ENCODE data around the gene PTPRR. TPM values are rescaled to one million over a fixed set of nuclear protein-coding genes. Genes with fewer than 3 reads are reported as not detected.
"Not testable (repeated sequence)": the region's sequence is repeated elsewhere in the genome, so short reads cannot be mapped to it uniquely, and the experiment has no call there.

Gene PTPRR
- total and polyA plus RNA-seq, 3 experiments from 2014 or later = not detected

DNA sequence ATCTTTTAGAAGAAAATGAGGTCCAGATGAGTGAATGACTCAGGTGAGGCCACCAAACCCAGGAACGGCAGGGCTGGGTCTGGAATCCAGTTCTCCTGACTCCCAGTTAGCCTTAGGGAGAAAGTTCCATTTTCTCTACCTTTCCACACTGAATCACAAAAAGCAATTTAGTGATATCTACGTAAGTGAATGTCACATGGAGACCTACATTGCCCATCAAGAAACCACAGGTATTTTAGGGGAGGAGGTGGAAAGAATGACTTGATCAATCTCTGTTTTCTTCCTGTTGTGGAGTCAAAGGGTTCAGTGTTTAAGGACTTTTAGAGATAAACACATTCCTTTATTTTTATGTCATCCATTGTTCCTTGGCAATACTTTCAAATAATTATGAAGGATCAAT is 176.4 kb downstream of the PTPRR start:
- H3K4me3 Mint-ChIP-seq = no peak overlapping the region
- H3K9me3 Mint-ChIP-seq = peaks cover 0 to 2% (median 0%) of the 10 kb centered on the region in 5 donors
- H3K27ac Mint-ChIP-seq = no peak overlapping the region
- H3K36me3 Mint-ChIP-seq = no peaks in the 10 kb centered on the region
- Histone ChIP-seq H3K27me3 (ENCODE audit: insufficient read depth, low read length, poor library complexity, severe bottlenecking) (no peaks in the 10 kb centered on the region), H3K4me3 (ENCODE audit: low read length) (no peak overlapping the region), H3K27ac (ENCODE audit: low read depth, low read length) (no peak overlapping the region), H3K9me3 (ENCODE audit: low read length) (no peaks in the 10 kb centered on the region), H3K4me1 (ENCODE audit: insufficient read depth, low read length) (no peaks in the 10 kb centered on the region), H3K36me3 (ENCODE audit: insufficient read depth, low read length) (no peaks in the 10 kb centered on the region)
- ChIA-PET CTCF (no interaction called here), POLR2A (no interaction called here)
- no peaks in the 10 kb centered on the region for H3K4me1 Mint-ChIP-seq
- H3K27me3 Mint-ChIP-seq = peaks cover 4 to 5% of the 10 kb centered on the region in 2 donors
- no peak for DNase-seq

DNA sequence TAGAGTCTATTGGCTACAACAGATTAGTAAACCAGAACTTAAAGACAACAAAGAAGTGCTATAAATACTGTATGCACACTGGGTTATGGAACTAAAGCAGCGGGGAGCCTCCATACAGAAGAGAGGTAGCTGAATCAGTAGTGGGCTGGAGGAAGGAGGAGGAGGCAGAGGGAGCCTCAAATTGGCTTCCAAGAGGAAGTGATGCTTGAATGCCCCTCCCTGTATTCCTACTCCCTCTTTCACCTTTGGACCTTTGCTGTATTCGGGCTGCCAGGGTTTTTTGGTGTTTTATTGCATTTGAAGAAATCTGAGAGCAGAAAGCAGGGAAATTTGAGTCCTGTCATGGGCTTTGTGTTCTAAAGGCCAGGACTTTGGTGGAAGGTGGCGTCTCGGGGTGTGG is 179.3 kb downstream of the PTPRR start:
- Mint-ChIP-seq H3K9me3 (peaks cover 0 to 2% (median 0%) of the 10 kb centered on the region in 5 donors), H3K36me3 (no peaks in the 10 kb centered on the region), H3K4me3 (no peak overlapping the region), H3K27me3 (peaks cover 5 to 8% of the 10 kb centered on the region in 2 donors), H3K27ac (no peak overlapping the region), H3K4me1 (no peaks in the 10 kb centered on the region)
- Histone ChIP-seq H3K36me3 (ENCODE audit: insufficient read depth, low read length) (no peaks in the 10 kb centered on the region), H3K27me3 (ENCODE audit: insufficient read depth, low read length, poor library complexity, severe bottlenecking) (no peaks in the 10 kb centered on the region), H3K27ac (ENCODE audit: low read depth, low read length) (no peak overlapping the region), H3K4me1 (ENCODE audit: insufficient read depth, low read length) (no peaks in the 10 kb centered on the region), H3K4me3 (ENCODE audit: low read length) (no peak overlapping the region), H3K9me3 (ENCODE audit: low read length) (no peaks in the 10 kb centered on the region)
- CTCF ChIA-PET = interaction anchor here (1.2 kb wide), 1 partner anchor 9 kb away, joined by 3 read pairs; no protein-coding TSS in a partner anchor
- DNase-seq = no peak
- POLR2A ChIA-PET = no interaction called here

DNA sequence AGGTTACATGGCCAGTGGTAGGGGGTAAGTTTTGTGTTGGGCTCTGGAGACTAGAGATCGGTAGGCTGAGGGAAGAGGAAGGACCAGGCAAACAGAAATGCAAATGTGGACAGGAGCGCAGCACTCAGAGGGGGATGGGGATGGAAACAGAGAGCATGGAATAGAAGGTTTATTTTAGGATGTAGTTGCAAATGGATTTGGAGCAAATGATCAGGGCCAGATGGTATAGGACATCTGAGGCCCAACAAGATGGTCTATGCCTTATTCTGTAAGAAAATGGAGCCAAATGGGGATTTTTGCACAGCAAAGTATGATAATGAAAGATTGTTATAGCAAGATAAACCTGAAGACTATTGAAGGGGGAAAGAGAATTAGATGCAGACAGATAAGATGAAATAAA is 180.8 kb downstream of the PTPRR start:
- Histone ChIP-seq H3K27me3 (ENCODE audit: insufficient read depth, low read length, poor library complexity, severe bottlenecking) (no peaks in the 10 kb centered on the region), H3K36me3 (ENCODE audit: insufficient read depth, low read length) (no peaks in the 10 kb centered on the region), H3K27ac (ENCODE audit: low read depth, low read length) (no peak overlapping the region), H3K4me1 (ENCODE audit: insufficient read depth, low read length) (no peaks in the 10 kb centered on the region), H3K4me3 (ENCODE audit: low read length) (no peak overlapping the region), H3K9me3 (ENCODE audit: low read length) (no peaks in the 10 kb centered on the region)
- ChIA-PET POLR2A (no interaction called here), CTCF (no interaction called here)
- Mint-ChIP-seq H3K27me3 (peaks cover 5 to 8% of the 10 kb centered on the region in 2 donors), H3K36me3 (no peaks in the 10 kb centered on the region), H3K27ac (no peak overlapping the region), H3K9me3 (peaks cover 0 to 2% (median 0%) of the 10 kb centered on the region in 5 donors), H3K4me3 (no peak overlapping the region), H3K4me1 (no peaks in the 10 kb centered on the region)
- DNase-seq = no peak

DNA sequence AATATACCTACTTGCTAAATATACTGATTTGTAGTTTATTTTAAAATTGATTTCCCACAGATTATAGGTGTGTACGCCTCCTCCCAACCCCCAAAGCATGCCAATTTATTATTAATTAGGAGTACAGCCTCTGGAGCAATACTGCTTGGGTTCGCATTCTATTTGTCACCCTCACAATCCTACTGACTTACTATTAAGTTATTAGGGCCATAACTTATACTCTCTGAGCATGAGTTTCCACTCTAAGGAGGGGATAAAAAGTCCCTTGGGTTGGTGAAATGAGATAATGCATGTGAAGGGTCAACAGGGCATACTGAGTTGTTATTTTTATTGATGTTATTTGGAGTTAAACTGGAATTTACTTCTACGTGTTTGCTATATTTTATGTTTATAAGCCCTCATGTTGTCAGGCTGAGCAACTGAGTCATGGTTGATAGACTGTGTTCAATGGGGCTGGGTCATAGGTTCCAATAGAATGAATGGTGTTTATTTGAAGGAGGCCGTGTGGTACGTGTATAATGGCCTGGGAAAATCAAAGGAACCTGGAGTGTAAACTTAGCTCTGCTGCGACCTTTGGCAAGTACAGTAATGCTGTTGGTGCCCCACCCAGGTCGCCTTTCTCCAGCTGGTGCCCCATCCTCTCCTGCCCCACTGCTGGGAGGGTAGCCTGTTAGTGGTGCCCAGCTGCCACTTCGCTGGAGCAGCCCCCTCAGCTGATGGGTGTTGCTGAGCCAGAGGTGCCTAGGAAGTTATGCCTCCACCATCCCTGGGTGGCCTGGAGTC is 184.0 kb downstream of the PTPRR start:
- peaks cover 8 to 11% of the 10 kb centered on the region in 2 donors for H3K27me3 Mint-ChIP-seq
- H3K9me3 ChIP-seq (ENCODE audit: low read length) = no peaks in the 10 kb centered on the region
- H3K4me1 Mint-ChIP-seq = no peaks in the 10 kb centered on the region
- H3K4me3 ChIP-seq (ENCODE audit: low read length) = no peak overlapping the region
- H3K9me3 Mint-ChIP-seq = peaks cover 0 to 2% (median 0%) of the 10 kb centered on the region in 5 donors
- H3K4me3 Mint-ChIP-seq = no peak overlapping the region
- no peak overlapping the region for H3K27ac ChIP-seq (ENCODE audit: low read depth, low read length)
- ChIA-PET CTCF (no interaction called here), POLR2A (no interaction called here)
- H3K36me3 Mint-ChIP-seq = no peaks in the 10 kb centered on the region
- H3K36me3 ChIP-seq (ENCODE audit: insufficient read depth, low read length) = no peaks in the 10 kb centered on the region
- H3K27ac Mint-ChIP-seq = no peak overlapping the region
- DNase-seq = no peak
- no peaks in the 10 kb centered on the region for H3K4me1 ChIP-seq (ENCODE audit: insufficient read depth, low read length)
- H3K27me3 ChIP-seq (ENCODE audit: insufficient read depth, low read length, poor library complexity, severe bottlenecking) = no peaks in the 10 kb centered on the region

DNA sequence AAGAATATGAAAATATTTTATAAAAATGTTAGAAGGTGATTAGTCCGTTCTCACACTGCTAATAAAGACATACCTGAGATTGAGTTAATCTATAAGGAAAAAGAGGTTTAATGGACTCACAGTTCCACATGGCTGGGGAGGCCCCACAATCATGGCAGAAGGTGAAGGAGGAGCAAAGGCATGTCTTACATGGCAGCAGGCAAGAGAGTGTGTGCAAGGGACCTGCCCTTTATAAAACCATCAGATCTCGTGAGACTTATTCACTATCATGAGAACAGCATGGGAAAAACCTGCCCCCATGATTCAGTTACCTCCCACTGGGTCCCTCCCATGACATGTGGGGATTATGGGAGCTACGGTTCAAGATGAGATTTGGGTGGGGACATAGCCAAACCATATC is 185.3 kb downstream of the PTPRR start:
- H3K9me3 Mint-ChIP-seq; H3K36me3 Mint-ChIP-seq; H3K4me1 Mint-ChIP-seq; H3K4me3 ChIP-seq (ENCODE audit: low read length); H3K27ac Mint-ChIP-seq; H3K27ac ChIP-seq (ENCODE audit: low read depth, low read length); H3K4me1 ChIP-seq (ENCODE audit: insufficient read depth, low read length); DNase-seq; CTCF ChIA-PET; POLR2A ChIA-PET; H3K9me3 ChIP-seq (ENCODE audit: low read length); H3K4me3 Mint-ChIP-seq; H3K27me3 ChIP-seq (ENCODE audit: insufficient read depth, low read length, poor library complexity, severe bottlenecking); H3K36me3 ChIP-seq (ENCODE audit: insufficient read depth, low read length): not testable (repeated sequence)
- H3K27me3 Mint-ChIP-seq = peaks cover 8 to 10% of the 10 kb centered on the region in 2 donors

DNA sequence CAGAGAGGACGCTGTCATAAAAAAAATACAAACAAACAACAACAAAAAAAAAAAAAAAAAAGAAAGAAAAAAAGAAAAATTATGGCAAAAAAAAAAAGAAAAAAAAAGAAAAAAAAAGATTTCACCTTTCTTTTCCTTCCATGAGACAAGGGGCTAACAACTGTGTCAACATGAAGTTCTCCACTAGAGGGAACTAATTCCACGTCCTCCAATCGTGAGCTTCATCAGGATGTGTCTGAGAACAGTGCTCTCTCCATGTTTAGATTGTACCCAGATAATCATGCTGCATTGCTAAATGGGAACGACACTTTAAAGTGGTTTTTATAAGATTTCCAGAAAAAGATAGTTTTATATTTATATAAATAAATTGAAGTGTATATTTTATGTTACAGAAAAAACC is 187.2 kb downstream of the PTPRR start:
- Mint-ChIP-seq H3K9me3 (no peaks in the 10 kb centered on the region), H3K4me1 (no peaks in the 10 kb centered on the region), H3K4me3 (no peak overlapping the region), H3K27ac (no peak overlapping the region), H3K36me3 (no peaks in the 10 kb centered on the region), H3K27me3 (peaks cover 3 to 5% of the 10 kb centered on the region in 2 donors)
- H3K4me1 ChIP-seq (ENCODE audit: insufficient read depth, low read length) = no peaks in the 10 kb centered on the region
- H3K4me3 ChIP-seq (ENCODE audit: low read length) = no peak overlapping the region
- ChIA-PET POLR2A (no interaction called here), CTCF (interaction anchor here (0.6 kb wide), 1 partner anchor 205 kb away, joined by 3 read pairs; no protein-coding TSS in a partner anchor)
- no peaks in the 10 kb centered on the region for H3K36me3 ChIP-seq (ENCODE audit: insufficient read depth, low read length)
- H3K27me3 ChIP-seq (ENCODE audit: insufficient read depth, low read length, poor library complexity, severe bottlenecking) = no peaks in the 10 kb centered on the region
- no peaks in the 10 kb centered on the region for H3K9me3 ChIP-seq (ENCODE audit: low read length)
- no peak overlapping the region for H3K27ac ChIP-seq (ENCODE audit: low read depth, low read length)
- DNase-seq = no peak

DNA sequence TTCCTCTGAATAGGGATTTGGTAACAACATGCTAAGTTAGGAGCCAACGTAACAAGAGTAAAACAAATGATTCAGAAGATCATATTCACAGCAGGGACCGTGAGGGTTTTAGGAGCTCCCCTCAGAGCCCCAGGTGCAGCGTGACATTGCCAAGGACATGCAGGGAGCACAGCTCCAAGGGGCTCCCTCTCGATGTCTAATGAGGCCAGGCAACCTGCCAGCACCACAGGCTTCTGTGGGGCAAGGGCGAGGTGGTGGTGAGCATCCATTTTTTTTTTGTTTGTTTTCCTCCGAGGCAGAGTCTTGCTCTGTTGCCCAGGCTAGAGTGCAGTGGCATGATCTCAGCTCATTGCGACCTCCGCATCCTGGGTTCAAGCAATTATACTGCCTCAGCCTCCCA is 188.3 kb downstream of the PTPRR start:
- H3K4me3 Mint-ChIP-seq = no peak overlapping the region
- no peak overlapping the region for H3K4me3 ChIP-seq (ENCODE audit: low read length)
- no peaks in the 10 kb centered on the region for H3K36me3 Mint-ChIP-seq
- H3K27me3 Mint-ChIP-seq = peaks cover 3 to 5% of the 10 kb centered on the region in 2 donors
- no peak for DNase-seq
- H3K27ac ChIP-seq (ENCODE audit: low read depth, low read length) = no peak overlapping the region
- H3K4me1 ChIP-seq (ENCODE audit: insufficient read depth, low read length) = no peaks in the 10 kb centered on the region
- no peaks in the 10 kb centered on the region for H3K9me3 ChIP-seq (ENCODE audit: low read length)
- CTCF ChIA-PET = interaction anchor here (1.3 kb wide), 1 partner anchor 9 kb away, joined by 3 read pairs; no protein-coding TSS in a partner anchor
- no peaks in the 10 kb centered on the region for H3K4me1 Mint-ChIP-seq
- no peaks in the 10 kb centered on the region for H3K9me3 Mint-ChIP-seq
- POLR2A ChIA-PET = no interaction called here
- H3K27ac Mint-ChIP-seq = no peak overlapping the region
- H3K36me3 ChIP-seq (ENCODE audit: insufficient read depth, low read length) = no peaks in the 10 kb centered on the region
- H3K27me3 ChIP-seq (ENCODE audit: insufficient read depth, low read length, poor library complexity, severe bottlenecking) = no peaks in the 10 kb centered on the region

DNA sequence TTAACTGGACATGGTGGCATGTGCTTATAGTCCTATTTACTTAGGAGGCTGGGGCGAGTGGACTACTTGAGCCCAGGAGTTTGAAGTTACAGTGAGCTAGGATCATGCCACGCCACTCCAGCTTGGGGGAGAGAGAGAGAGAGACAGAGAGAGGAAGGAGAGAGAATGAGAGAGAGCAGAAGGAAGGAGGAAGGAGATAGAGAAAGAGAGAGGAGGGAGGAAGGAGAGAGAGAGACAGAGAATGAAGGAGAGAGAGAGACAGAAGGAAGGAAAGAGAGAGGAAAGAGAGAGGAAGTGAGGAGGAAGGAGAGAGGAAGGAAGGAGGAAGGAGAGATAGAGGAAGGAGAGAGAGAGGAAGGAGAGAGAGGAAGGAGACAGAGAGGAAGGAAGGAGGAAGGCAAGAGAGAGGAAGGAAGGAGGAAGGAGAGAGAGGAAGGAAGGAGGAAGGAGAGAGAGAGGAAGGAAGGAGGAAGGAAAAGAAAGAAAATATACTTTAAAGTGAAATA is 189.8 kb downstream of the PTPRR start:
- no peak overlapping the region for H3K4me3 Mint-ChIP-seq
- H3K36me3 Mint-ChIP-seq = no peaks in the 10 kb centered on the region
- Histone ChIP-seq H3K27me3 (ENCODE audit: insufficient read depth, low read length, poor library complexity, severe bottlenecking) (no peaks in the 10 kb centered on the region), H3K9me3 (ENCODE audit: low read length) (no peaks in the 10 kb centered on the region), H3K27ac (ENCODE audit: low read depth, low read length) (no peak overlapping the region), H3K4me3 (ENCODE audit: low read length) (no peak overlapping the region), H3K4me1 (ENCODE audit: insufficient read depth, low read length) (no peaks in the 10 kb centered on the region), H3K36me3 (ENCODE audit: insufficient read depth, low read length) (no peaks in the 10 kb centered on the region)
- no peak overlapping the region for H3K27ac Mint-ChIP-seq
- CTCF ChIA-PET = interaction anchor here (0.8 to 1.0 kb wide), 2 partner anchors 830 to 852 kb away, joined by 3 to 5 read pairs; no protein-coding TSS in a partner anchor
- H3K27me3 Mint-ChIP-seq = peaks cover 3 to 7% of the 10 kb centered on the region in 2 donors
- POLR2A ChIA-PET = no interaction called here
- DNase-seq = no peak
- no peaks in the 10 kb centered on the region for H3K4me1 Mint-ChIP-seq
- H3K9me3 Mint-ChIP-seq = no peaks in the 10 kb centered on the region
